Right forelimb (tissue), 1 donor: ENCODE measurements around the gene MYL2.
"Not testable (repeated sequence)": the region's sequence is repeated elsewhere in the genome, so short reads cannot be mapped to it uniquely, and the experiment has no call there.

ENCODE experiments used
- DNase-seq: peaks from one replicate; pipeline ENCODE4 v3.0.0-alpha.2; 2018

Gene MYL2, protein sequence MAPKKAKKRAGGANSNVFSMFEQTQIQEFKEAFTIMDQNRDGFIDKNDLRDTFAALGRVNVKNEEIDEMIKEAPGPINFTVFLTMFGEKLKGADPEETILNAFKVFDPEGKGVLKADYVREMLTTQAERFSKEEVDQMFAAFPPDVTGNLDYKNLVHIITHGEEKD

DNA sequence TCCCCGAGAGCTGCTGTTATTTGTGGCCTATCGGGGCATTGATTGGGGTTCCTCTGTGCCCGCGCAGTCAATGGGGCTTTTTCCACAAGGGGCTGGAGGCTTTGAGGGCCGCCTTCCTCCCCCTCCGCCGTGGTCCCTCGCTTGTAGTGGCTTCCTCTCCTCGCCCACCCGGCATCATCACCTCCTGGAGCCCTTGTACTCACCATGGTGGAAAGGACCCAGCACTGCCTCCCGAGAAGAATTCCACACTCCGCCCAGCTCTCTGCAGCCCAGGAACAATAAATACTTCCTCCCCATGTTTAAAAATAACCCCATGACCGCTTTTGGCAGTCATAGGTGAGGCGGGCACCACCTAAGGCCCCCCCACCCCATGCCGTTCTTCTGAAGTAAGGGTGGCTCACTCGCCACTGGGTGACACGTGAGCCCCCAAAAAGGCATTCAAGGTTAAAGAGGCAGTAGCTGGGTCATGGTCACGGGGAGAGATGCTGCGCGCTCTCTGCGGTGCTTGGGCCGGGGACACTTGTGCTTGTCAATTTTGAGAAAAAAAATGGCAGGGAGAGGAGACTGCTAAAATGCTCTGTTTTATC, at the start of gene MYL2:
Gene MYL2 (minus strand): TSS at position 256 of the 587 bp plus-strand sequence. CDS start 50 bp downstream, at position 206.
- DNase-seq = no peak

DNA sequence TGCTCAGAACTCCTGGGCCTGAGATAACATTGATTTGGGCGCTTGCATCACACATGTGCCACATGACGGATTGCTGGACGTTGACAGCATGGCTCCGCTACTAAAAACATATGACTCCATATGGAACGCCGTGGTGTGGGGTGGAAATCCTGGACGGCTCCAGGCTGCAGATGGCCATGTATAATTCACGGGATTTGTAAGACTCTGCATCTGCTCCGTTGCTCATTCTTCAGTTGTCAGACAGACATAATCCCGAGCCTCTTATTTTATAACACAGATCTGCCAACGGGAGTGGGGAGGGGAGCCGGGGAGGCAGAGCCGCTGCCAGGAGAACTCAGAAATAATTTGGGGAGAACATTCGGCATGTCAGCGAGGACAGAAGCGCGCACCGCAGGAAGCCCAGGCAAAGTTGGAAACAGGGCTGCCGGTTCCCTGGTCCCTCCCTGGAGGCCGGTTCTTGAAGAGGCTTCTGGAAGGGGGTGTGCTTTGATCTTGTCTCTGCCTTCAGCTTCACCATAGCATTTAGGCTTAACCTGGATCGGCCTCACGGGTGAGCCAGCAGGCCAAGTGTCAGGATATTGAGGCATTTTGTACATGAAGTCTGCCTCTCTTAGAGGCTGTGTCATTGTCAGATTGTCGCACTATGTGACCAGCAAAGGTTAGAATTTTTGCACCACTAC, 45.8 kb upstream of the MYL2 start:
- peak; percentile 47 for DNase-seq

DNA sequence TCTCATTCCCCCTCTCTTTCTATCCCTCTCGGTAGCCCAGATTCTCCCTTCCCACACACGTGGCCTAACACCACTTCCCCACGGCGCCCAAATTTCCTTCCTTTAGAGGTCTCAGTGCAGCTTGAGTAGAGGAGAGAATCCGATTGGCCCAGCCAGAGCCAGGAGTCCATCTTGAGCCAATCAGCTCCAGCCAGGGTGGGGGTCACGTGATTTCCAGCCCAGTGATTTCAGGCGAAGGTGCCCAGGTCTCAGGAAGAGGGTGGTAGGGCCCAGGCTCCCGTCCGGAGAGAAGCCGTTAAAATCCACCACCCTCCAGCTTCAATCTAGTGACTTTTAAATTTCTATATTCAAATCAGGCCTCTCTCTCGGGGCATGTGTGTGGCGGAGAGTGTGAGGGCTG, 45.2 kb upstream of the MYL2 start:
- DNase-seq = no peak

DNA sequence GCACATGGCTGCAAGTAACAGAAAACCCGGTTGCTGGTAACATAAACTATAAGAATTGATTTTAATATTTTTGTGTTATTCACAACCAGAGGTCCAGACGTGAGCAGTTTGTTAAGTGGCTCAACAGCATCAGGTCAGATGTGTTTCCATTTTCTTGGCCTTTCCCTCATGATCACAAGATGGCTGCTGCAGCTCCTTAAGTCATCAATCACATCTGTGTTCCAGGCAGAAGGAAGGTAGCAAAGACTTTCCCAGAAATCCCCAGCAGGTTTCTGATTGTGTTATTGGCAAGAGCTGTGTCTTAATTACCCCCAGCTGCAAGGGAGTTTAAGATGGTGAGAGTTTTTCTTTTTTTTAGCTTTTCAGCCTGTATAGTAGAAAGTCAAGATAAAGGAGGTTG, 40.4 kb upstream of the MYL2 start:
- DNase-seq = no peak

DNA sequence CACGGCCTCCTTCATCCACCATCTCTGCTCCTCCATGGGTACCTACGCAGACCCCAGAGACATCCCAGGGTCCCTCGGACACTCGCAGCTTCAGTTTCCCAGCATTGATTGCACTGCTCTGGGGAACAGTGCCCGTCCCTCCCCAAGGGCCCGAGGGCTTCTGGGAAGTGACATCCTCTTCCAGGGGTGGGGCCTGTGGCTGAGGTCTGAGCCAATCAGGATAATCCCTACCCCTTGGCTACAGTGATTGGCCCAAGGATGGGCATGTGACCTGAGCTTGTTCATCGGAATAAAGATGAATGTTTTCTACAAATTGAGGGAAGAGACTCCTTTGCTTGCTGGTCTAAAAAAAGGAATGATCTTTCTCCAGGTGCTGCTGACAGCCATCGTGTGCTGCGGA, 37.3 kb upstream of the MYL2 start:
- no peak for DNase-seq

DNA sequence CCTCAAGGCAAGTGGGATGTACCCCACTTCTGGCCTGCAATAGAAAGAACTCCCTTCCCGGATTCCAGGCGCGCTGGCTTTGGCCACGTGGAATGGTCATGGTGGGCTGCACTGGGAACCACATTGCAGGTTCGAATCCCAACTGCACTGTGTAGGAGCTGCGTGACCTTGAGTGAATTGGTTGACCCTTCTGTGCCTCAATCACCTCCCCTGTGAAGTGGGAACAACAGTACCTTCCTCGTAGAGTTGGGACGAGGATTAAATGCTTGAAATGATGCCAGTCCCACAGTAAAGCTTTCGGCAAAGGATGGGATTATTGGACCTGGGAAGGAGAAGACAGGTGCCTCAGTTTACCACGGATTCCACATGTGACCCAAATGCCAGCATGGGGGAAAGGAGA, 36.8 kb upstream of the MYL2 start:
- no peak for DNase-seq

DNA sequence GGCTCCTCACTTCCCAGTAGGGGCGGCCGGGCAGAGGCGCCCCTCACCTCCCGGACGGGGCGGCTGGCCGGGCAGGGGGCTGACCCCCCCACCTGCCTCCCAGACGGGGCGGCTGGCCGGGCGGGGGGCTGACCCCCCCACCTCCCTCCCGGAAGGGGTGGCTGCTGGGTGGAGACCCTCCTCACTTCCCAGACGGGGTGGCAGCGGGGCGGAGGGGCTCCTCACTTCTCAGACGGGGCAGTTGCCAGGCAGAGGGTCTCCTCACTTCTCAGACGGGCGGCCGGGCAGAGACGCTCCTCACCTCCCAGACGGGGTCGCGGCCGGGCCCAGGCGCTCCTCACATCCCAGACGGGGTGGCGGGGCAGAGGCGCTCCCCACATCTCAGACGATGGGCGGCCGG, 30.5 kb upstream of the MYL2 start:
- not testable (repeated sequence) for DNase-seq

DNA sequence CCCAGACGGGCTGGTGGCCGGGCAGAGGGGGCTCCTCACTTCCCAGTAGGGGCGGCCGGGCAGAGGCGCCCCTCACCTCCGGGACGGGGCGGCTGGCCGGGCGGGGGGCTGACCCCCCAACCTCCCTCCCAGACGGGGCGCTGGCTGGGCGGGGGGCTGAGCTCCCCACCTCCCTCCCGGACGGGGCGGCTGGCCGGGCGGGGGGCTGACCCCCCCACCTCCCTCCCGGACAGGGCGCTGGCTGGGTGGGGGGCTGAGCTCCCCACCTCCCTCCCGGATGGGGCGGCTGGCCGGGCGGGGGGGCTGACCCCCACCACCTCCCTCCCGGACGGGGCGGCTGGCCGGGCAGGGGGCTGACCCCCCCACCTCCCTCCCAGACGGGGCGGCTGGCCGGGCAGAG, 30.1 kb upstream of the MYL2 start:
- DNase-seq = not testable (repeated sequence)

DNA sequence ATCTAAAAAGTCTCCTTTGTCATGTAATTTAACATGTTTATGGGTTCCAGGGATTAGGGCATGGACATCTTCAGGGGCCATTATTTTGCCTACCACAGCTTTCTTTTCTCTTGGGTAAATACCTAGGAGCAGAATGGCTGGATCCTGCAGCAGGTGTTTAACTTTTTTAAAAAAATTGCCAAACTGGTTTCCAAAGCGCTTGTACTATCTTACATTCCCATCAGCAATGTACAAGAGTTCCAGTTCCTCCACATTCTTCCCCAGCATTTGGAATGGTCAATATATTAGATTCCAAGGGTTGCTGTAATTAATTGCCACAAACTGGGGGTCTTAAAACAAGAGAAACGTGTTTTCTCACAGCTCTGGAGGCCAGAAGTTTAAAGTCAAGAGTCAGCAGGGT, 27.7 kb upstream of the MYL2 start:
- DNase-seq = no peak

DNA sequence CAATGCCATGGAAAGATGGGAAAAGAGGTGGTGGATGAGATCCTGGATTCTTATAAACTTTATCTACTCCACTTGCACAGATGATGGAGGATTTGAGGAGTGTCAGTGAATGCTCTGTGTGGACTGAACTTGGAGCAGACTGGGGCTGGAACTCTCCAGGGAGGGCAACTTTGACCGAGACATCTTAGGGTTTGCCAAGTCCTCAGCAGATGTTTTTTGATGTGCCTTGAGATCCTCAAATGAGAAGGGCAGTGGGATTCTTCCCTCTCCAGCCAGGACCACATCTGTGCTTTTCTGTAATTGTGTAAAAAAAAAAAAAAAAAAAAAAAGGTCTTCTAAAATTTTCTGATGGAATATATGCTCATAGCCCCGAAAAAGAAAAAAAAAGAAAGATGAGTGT, 23.0 kb upstream of the MYL2 start:
- DNase-seq = no peak

DNA sequence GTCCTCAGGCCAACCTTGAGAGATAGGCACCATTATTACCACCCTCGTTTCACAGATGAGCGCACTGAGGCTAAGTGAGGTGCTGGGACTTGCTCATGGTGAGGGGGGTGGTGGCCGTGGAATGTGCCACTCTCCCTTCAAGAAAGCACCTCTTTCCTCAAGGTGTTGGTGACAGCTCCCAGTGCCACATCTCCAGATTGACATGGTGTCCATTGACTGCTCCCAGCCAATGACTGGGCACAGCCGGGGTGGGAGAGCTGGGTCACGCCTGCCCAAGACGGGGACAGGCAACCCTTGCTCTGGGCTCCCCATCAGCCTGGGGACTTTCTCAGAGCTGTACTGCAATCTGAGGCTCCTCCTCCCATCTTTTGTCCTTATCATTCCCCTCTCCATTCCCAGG, 21.0 kb upstream of the MYL2 start:
- no peak for DNase-seq

DNA sequence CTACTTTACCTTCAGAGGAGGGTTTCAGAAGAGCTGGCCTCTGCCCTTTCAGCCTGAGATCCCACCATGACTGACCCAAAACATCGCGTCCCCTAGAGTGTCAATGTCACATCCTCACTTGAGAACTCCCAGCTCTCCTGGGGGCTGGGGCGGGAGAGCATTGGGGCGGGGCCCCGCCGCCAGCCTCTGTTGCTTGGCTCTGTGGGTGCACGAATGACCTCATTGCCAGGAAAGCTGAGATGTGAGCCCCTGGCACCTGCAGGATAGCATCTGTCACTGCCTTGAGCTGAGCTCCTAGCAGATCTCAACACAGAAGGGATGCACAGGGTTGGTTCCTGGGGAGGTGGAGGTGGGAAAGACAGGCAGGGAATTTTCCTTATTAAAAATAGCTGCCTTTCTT, 20.6 kb upstream of the MYL2 start:
- no peak for DNase-seq

DNA sequence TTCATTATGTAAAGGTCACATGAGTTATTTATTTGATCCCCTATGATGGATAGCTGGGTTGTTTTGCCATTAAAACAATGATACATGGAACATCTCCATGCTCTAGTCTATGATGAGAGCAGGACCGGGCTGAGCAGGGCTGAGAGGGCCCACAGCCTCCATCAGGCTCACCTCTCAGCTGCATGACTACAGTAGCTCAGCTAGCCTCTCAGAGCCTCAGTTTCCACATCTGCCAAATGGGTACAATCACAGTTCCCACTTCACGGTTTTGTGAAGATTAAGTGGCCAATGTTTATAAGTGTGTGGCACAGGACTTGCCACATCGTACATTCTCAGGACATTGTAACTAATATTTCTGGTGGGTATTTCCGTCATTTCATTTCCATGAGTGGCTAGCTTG, 19.9 kb upstream of the MYL2 start:
- DNase-seq = no peak

DNA sequence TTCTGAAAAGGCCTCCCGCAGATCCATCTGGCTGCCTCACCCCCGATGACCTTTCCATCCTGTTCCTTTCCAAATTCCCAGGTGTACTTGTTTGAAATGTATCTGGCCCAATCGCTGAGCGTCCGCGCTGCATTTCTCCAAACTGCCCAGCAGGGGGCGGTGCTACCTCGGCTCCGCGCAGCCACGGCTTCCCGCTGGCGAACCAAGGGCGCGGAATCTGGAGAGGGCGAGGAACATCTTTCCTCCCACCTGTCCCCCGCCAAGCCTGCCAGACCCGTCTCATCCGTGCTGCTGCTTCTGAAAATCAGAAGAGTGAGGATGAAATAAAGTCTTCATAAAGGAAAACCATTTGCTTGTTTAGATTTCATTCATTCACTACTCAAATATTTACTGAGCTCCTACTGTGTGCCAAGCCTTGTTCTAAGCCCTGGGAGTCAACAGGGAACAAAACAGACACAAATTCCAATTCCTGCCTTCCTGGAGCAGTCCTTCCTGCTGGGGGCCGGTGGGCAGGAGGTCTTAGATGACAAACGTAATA, 16.8 kb upstream of the MYL2 start:
- peak; percentile 80 for DNase-seq

DNA sequence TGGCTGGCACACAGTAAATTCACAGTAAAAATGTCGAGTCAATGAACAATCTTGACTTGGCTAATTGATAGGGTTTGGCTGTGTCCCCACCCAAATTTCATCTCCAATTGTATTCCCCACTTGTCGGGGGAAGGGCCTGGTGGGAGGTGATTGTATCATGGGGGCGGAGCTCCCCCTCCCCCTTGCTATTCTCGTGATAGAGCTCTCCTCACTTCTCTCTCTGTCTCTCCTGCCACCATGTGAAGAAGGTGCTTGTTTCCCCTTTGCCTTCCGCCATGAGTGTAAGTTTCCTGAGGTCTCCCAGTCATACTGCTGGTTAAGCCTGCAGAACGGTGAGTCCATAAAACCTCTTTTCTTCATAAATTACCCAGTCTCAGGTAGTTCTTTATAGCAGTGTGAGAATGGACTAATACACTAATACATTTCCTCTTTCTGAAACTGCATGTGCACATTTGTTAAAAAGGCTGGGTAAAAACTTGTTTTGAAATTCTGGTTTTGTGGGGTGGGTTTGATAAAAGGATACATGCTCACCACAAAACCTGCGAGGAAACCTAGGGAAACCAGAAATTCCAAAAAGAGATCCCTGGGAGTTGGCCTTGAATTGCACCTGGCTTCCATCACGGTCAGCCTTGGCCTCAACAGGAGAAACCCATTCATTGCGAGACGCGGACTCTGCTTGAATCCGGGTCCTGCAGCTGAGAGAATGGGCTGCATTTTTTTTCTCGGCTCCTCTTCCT, 16.2 kb upstream of the MYL2 start:
- no peak for DNase-seq

DNA sequence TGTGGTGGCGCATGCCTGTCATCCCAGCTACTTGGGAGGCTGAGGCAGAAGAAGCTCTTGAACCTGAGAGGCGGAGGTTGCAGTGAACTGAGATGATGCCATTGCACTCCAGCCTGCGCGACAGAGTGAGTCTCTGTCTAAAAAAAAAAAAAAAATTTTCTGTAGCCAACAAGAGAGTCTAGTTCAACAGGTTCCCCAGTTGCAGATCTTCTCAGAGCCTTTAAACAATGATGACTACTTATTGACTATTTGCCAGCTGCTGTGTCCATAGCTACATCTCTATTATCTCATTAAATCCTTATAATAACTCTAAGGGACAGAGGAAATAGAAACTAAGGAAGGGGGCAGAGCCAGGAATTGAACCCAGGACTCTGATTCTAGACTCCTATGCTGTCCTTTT, 15.2 kb upstream of the MYL2 start:
- DNase-seq = no peak

DNA sequence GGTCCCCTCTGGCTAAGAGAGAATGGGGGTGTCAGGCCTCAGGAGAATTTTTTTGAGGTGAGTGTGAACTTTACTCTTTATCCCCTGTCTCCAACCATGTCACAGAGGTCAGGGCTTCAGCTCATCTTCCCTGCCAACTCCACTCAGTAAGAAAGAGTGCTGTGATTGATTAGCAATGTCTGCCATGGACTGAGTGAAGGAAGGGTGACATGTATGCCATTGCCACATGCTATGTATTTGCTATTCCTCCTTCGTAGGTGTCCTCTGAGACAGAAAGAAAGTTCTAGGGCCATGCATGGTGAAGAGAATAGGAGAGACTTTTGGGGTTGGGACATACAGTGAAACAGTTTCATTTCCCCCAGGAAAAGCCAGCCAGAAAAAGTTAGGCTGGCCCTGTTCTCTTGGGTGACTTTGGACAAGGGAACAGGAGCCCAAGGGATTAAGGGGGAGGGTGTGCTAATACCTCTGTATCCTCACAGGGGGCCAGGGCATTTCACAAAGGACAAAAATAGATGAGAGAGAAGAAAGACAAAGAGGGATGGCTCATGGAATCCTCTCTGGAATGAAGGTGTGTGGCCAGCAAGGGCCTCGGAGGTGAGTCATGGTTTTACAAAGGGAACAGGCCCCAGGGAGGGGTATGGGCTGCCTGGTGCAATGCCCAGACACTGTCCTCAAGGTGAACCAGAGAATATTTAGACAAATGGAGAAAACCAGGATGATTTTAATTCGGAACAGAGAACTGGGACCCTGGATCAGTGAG, 13.9 kb upstream of the MYL2 start:
- no peak for DNase-seq

DNA sequence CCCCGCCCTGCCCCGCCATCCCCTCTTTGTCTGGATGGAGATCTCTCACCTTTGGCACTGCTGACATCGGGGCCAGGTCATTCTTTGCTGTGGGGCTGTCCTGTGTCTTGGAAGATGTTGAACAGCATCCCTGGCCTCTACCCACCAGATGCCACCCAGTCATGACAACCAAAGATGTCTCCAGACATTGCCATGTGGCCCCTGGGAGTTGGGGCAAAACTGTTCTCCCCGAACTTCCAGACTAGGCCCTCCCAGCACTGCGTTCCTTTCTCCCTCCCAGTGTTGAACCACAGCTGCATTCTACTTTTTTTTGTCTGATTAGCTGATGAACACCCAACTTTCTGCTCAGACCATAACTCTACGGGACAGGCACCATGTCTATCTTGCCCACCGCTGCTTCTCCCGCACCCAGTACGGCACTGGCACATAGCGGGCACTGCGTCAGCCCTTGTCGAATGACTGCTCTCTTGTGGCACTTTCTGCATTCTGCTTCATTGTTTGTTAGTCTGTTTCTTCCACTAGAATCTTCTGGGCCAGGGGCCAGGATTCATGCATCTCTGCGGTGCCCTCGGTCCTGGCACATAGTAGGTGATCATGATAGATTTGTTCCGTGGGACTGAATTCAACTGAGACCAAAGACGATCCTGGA, 13.1 kb upstream of the MYL2 start:
- DNase-seq = no peak

DNA sequence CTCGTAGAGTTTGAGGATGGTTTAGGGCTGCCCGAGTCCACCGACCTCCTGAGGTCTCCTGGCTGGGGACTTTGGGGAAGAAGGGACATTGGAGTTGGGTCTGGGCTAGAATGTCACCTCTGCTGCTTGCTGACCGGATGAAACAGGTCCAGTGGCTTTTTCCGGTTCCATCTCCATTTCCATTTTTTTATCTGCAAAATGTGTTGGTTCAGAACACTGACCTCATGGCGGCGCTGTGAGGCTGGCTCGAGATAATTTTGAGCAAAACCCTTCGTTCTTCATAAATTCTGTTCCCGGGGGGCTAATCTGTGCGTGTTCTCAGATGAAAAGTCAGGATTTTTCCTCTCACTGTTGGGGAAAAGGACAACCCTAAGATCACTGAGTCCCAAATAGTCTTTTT, 11.7 kb upstream of the MYL2 start:
- no peak for DNase-seq

DNA sequence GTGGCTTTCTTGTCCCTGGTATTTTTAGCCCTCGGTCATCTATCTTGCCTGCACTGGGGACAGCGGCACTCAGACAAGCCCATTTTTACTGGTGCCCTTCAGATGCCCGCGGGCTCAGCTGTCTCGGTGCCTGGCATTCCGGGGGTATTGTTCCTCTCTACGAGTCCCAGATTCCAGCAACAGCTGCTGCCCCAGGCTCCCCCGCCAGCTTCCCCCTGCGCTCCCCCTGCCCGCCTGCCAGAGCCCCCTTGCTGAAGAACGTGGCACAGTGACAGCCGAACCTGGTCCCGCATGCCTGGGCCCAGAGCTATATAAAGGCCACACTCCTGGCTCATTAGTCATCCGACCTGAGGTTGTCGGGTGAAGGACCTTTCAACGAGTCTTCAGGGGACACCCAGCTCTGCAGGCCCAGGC, 10.9 kb upstream of the MYL2 start:
- peak; percentile 63 for DNase-seq

DNA sequence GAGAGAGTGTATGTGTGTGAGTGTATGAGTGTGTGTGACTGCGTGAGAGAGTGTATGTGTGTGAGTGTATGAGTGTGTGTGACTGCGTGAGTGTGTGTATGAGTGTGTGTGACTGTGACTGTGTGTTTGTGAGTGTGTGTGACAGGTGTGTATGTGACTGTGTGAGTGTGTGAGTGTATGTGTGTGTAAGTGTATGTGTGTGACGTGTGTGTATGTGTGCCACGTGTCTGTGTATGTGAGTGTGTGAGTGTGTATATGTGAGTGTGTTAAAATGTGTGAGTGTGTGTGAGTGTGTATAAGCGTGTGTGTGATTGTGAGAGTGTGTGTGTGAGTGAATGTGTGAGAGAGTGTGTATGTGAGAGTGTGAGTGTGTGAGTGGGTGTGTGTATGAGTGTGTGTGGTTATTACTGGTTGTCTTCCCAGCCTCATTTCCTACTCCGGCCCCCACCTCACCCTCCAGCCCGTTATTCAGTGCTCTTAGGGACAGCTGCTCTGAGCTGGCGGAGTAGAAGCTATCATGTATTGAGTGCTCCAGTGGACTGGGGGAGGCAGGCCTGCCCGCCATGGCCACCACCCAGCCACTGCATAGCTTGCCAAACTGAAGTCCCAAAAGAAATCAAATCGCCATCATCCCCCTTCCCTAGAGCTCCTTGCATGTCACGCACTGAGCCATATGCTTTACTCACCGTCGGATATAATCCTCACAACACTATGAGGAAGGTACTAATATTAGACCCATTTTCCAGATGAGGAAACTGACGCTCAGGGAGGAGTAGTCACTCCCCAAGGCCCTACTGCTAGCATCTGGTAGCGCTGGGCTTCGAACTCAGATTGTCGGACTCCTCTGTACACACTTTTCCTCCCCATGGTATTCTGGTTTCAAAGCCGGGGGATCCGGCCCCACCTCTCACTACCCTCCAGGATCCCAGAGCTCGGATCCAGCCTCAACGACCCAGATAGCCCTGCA, 10.3 kb upstream of the MYL2 start:
- no peak for DNase-seq
